VCaP (cell line): ENCODE measurements around the gene ASTL.
A peak's percentile ranks its signal among the peaks of the same experiment; 100 is the strongest.

Experiments used
- H3K27ac ChIP-seq: fragments of 450-650 bp; 2 replicates; pipeline ENCODE4 v1.5.1; 2017
- CTCF ChIP-seq: fragments of 450-650 bp; conservative IDR thresholded peaks from 2 replicates; pipeline ENCODE4 v1.5.1; 2017; ENCODE audit warnings: mild to moderate bottlenecking, moderate library complexity

Gene ASTL

GRCh38 chr2:96120991-96121390, 17.3 kb downstream of the ASTL start:
- no peak for TF ChIP-seq CTCF
- H3K27ac ChIP-seq, result no peak overlapping the region

GRCh38 chr2:96120091-96120720, 18.1 kb downstream of the ASTL start:
- TF ChIP-seq CTCF, result no peak
- no peak overlapping the region for H3K27ac ChIP-seq

GRCh38 chr2:96119389-96119751, 18.9 kb downstream of the ASTL start:
- TF ChIP-seq CTCF, result no peak
- H3K27ac ChIP-seq, result no peak overlapping the region

- no peak for TF ChIP-seq CTCF
- H3K27ac ChIP-seq, result no peak overlapping the region
These were observed 19.5 kb downstream of the ASTL start for GRCh38 chr2:96118698-96119388.

- no peak for TF ChIP-seq CTCF
- H3K27ac ChIP-seq, result no peak overlapping the region
These were observed 20.4 kb downstream of the ASTL start for GRCh38 chr2:96117701-96118588.

- peak overlapping the region; percentile 49; the same call in 1 of the 2 replicates for H3K27ac ChIP-seq
- peak; percentile 94 for TF ChIP-seq CTCF
These were observed 21.3 kb downstream of the ASTL start for GRCh38 chr2:96116879-96117533.
